ENCODE measurements around the gene PHACTR3.

PHACTR3 gene

GRCh38 chr20:59623133-59623532 lies 18.8 kb downstream of the PHACTR3 start:
- TF ChIP-seq, protein P1, sequence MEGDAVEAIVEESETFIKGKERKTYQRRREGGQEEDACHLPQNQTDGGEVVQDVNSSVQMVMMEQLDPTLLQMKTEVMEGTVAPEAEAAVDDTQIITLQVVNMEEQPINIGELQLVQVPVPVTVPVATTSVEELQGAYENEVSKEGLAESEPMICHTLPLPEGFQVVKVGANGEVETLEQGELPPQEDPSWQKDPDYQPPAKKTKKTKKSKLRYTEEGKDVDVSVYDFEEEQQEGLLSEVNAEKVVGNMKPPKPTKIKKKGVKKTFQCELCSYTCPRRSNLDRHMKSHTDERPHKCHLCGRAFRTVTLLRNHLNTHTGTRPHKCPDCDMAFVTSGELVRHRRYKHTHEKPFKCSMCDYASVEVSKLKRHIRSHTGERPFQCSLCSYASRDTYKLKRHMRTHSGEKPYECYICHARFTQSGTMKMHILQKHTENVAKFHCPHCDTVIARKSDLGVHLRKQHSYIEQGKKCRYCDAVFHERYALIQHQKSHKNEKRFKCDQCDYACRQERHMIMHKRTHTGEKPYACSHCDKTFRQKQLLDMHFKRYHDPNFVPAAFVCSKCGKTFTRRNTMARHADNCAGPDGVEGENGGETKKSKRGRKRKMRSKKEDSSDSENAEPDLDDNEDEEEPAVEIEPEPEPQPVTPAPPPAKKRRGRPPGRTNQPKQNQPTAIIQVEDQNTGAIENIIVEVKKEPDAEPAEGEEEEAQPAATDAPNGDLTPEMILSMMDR (IDR thresholded peaks at IDR 0.05) = no peak

- TF ChIP-seq, protein P1 (IDR thresholded peaks at IDR 0.05) = no peak
Observed at GRCh38 chr20:59623583-59623982, 19.2 kb downstream of the PHACTR3 start.

- TF ChIP-seq, protein P1 (IDR thresholded peaks at IDR 0.05) = no peak
Observed at GRCh38 chr20:59624401-59624800, 20.1 kb downstream of the PHACTR3 start.

GRCh38 chr20:59625214-59625922 lies 21.0 kb downstream of the PHACTR3 start:
- TF ChIP-seq, protein P1 (IDR thresholded peaks at IDR 0.05) = no peak

DNA sequence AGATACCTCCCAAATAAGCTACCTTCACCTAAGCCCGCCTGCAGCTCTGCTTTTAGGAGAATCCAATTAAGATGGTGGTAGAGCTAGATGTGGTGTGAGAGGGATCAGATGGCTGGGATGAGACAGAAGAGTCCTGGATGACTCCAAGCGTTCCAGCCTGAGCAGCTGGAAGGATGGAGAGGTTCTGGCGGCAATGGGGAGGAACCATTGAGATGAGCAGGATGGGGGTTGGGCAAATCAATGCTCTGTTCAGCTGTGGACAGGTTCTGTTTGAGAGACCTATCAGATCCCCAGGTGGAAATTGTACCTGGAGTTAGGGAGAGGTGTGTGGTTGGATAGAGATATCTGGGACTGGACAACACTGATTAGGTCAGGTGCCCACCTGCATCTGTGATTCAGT lies 23.0 kb downstream of the PHACTR3 start:
- TF ChIP-seq, protein P1 (IDR thresholded peaks at IDR 0.05) = no peak

DNA sequence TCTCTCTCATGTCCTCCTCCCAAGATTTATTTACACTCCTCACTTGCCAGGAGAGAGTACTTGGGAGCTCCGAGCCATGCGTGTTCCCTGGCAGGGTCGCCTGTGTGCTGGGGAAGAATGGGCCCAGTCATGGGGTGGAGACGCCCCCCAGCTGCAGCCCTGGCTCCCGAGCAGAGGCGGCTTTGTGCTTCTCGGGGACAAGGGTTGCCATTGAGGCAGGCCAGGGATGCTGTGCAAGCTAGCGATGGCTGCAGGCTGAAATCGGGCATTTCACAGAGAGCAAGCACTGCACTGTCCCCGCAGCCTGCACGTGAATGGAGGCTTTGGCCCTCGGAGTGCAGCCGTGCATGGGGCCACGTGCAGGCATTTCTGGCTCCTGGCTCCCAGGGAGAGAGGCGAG lies 23.8 kb downstream of the PHACTR3 start:
- TF ChIP-seq, protein P1 (IDR thresholded peaks at IDR 0.05) = no peak

- TF ChIP-seq, protein P1 (IDR thresholded peaks at IDR 0.05) = no peak
Observed at GRCh38 chr20:59629141-59630045, 25.1 kb downstream of the PHACTR3 start.

Measured in LNCAP (cell line).